Spleen (tissue), 7 donors: Measurements from ENCODE around the gene ANKRD28.
A peak's percentile ranks its signal among the peaks of the same experiment; 100 is the strongest.

Source experiments
- CTCF ChIP-seq, 11 experiments: fragments of 200-600 bp in 7 of 11; fragments of 450-650 bp in 4 of 11; sonication (generic) in 4 of 11; IDR thresholded peaks in 8 of 11; conservative IDR thresholded peaks in 3 of 11; 1 replicate in 7 of 11; 2 replicates in 4 of 11; pipeline versions ENCODE4 v1.4.0 to v1.8.0; 2016 to 2021; ENCODE audit warnings: antibody characterized with exemption in 11 of 11, inconsistent platforms in 4 of 11, mild to moderate bottlenecking in 1 of 11
- POLR2AphosphoS5 ChIP-seq, 3 donors: sonication (generic); formaldehyde crosslinking; IDR thresholded peaks; one replicate each; pipeline ENCODE4 v1.5.1; 2017; ENCODE audit warnings: antibody characterized with exemption in 3 of 3
- donor health status: DM: no; HTN: no; CAD: no; lungs with moderate emphysema.
- donor health status: DM: no; HTN: no; CAD: no.
- donor health status: DM: no; HTN: no; CAD: no.

- TF ChIP-seq CTCF (IDR thresholded peaks at IDR 0.05 in 8 of 11, conservative IDR thresholded peaks at IDR 0.05 in 3 of 11) (no peak), POLR2AphosphoS5 (IDR thresholded peaks at IDR 0.05) (peak in 1 of 3 donors; percentile 15)
These were observed 41.3 kb downstream of the ANKRD28 start for GRCh38 chr3:15756505-15756904.
